GM12878 (cell line): ENCODE data around the gene KCNA2. TPM values are rescaled to one million over a fixed set of nuclear protein-coding genes. Genes with fewer than 3 reads are reported as not detected.

Experiments
- ATAC-seq: fragments of 200-7000 bp; cut with Tn5 transposase; 3 replicates; pipeline ENCODE4 v1.9.1; 2020; ENCODE audit warnings: mild to moderate bottlenecking, moderate library complexity
- BruUV-seq: library from RNA; stranded (reverse); fragments of 400-500 nt; replicated peaks from 2 replicates; lab custom pipeline; 2021; lab: Mats Ljungman, UMichigan
- CTCF ChIA-PET: fragments of 300-600 bp; sonication (Branson Sonifier 250); formaldehyde crosslinking; extraction: SDS; loops from one replicate; lab custom pipeline; 2021; ENCODE audit warnings: inconsistent platforms; lab: Yijun Ruan, JAX
- POLR2A ChIA-PET: fragments of 350-600 bp; formaldehyde crosslinking; extraction: SDS; loops from one replicate; lab custom pipeline; 2021; ENCODE audit warnings: inconsistent platforms; lab: Charles Lee
- RAD21 ChIA-PET: fragments of 300-600 bp; sonication (Branson Sonifier 250); formaldehyde crosslinking; loops from one replicate; lab custom pipeline; 2023; ENCODE audit warnings: antibody characterized with exemption; ENCODE audit not compliant: unreplicated experiment; lab: Charles Lee
- SMC1A ChIA-PET: fragments of 300-600 bp; sonication (Branson Sonifier 250); formaldehyde crosslinking; loops from one replicate; lab custom pipeline; 2023; ENCODE audit not compliant: unreplicated experiment, uncharacterized antibody; lab: Charles Lee
- DNase-seq: peaks from one replicate; pipeline ENCODE4 v3.0.0-alpha.2; 2011; ENCODE audit warnings: low read depth, low spot score
- FAIRE-seq: peaks from 3 replicates; lab custom pipeline; 2011; peaks lifted over from hg19 to GRCh38; lab: Jason Lieb, UNC
- H2AFZ ChIP-seq: 2 replicates; pipeline ENCODE4 v1.6.0; 2011; ENCODE audit warnings: low read depth, low read length, control low read depth; ENCODE audit not compliant: control insufficient read depth
- H3K27ac ChIP-seq: 2 replicates; pipeline ENCODE4 v1.5.1; 2011; ENCODE audit warnings: control low read depth; ENCODE audit not compliant: control insufficient read depth, insufficient read depth
- H3K27me3 ChIP-seq, 2 experiments: replicated peaks in 1 of 2; 2 replicates each; pipeline versions ENCODE4 v1.6.0 to v1.6.1; 2011; ENCODE audit warnings: low read length in 1 of 2; ENCODE audit not compliant: control insufficient read depth in 2 of 2, insufficient read depth in 2 of 2
- H3K36me3 ChIP-seq, 2 experiments: 2 replicates each; pipeline ENCODE4 v1.5.1; 2011; ENCODE audit warnings: low read length in 1 of 2; ENCODE audit not compliant: control insufficient read depth in 2 of 2, insufficient read depth in 2 of 2
- H3K4me1 ChIP-seq: 2 replicates; pipeline ENCODE4 v1.6.1; 2011; ENCODE audit warnings: mild to moderate bottlenecking, low read length, moderate library complexity, mixed read lengths; ENCODE audit not compliant: control insufficient read depth, insufficient read depth
- H3K4me2 ChIP-seq: 2 replicates; pipeline ENCODE4 v1.6.0; 2011; ENCODE audit warnings: control low read depth; ENCODE audit not compliant: control insufficient read depth, insufficient read depth
- H3K4me3 ChIP-seq: fragments of 200-600 bp; sonication (generic); 2 replicates; pipeline ENCODE4 v1.5.1; 2016
- H3K79me2 ChIP-seq: 2 replicates; pipeline ENCODE4 v1.6.0; 2011; ENCODE audit warnings: low read length; ENCODE audit not compliant: control insufficient read depth, insufficient read depth
- H3K9ac ChIP-seq: 2 replicates; pipeline ENCODE4 v1.8.0; 2011; ENCODE audit warnings: low read length, control low read depth, mixed read lengths; ENCODE audit not compliant: control insufficient read depth, insufficient read depth
- H3K9me3 ChIP-seq: replicated peaks from 3 replicates; pipeline ENCODE4 v1.5.1; 2011; ENCODE audit warnings: mild to moderate bottlenecking, low read length; ENCODE audit not compliant: control insufficient read depth, insufficient read depth
- H4K20me1 ChIP-seq: 2 replicates; pipeline ENCODE4 v1.6.0; 2011; ENCODE audit not compliant: control insufficient read depth, insufficient read depth
- GABPA ChIP-seq: IDR thresholded peaks from 2 replicates; pipeline ENCODE4 v1.6.1; 2014; ENCODE audit warnings: antibody characterized with exemption, low read depth, mild to moderate bottlenecking, inconsistent platforms
- IRF4 ChIP-seq: IDR thresholded peaks from 2 replicates; pipeline ENCODE4 v1.6.1; 2011; ENCODE audit warnings: low read depth, low read length
- JUND ChIP-seq: IDR thresholded peaks from 2 replicates; pipeline ENCODE4 v1.6.1; 2012; ENCODE audit warnings: low read depth, mild to moderate bottlenecking, low read length, improper control_type of control experiment, moderate library complexity
- KAT2A ChIP-seq: conservative IDR thresholded peaks from 2 replicates; pipeline ENCODE4 v1.6.1; 2011; ENCODE audit warnings: low read depth, low read length; ENCODE audit not compliant: control insufficient read depth
- KDM1A ChIP-seq: fragments of 200-600 bp; sonication (generic); IDR thresholded peaks from 2 replicates; pipeline ENCODE4 v1.6.1; 2016; ENCODE audit warnings: borderline replicate concordance
- MEF2A ChIP-seq: IDR thresholded peaks from 2 replicates; pipeline ENCODE4 v1.6.1; 2011; ENCODE audit warnings: low read depth, mild to moderate bottlenecking, low read length, moderate library complexity; ENCODE audit not compliant: insufficient read depth
- NFYB ChIP-seq: IDR thresholded peaks from 2 replicates; pipeline ENCODE4 v1.6.1; 2011; ENCODE audit warnings: low read depth, mild to moderate bottlenecking, low read length, improper control_type of control experiment, moderate library complexity; ENCODE audit not compliant: insufficient read depth
- NRF1 ChIP-seq: conservative IDR thresholded peaks from 2 replicates; pipeline ENCODE4 v1.6.1; 2011; ENCODE audit warnings: mild to moderate bottlenecking, low read depth, low read length, improper control_type of control experiment
- PAX8 ChIP-seq: fragments of 450-650 bp; IDR thresholded peaks from 2 replicates; pipeline ENCODE4 v1.6.1; 2017; ENCODE audit warnings: mild to moderate bottlenecking, moderate library complexity
- SUZ12 ChIP-seq: fragments of 200-600 bp; sonication (generic); IDR thresholded peaks from one replicate; pipeline ENCODE4 v1.6.1; 2018; ENCODE audit warnings: antibody characterized with exemption, mild to moderate bottlenecking; ENCODE audit not compliant: unreplicated experiment
- TARDBP ChIP-seq: IDR thresholded peaks from 2 replicates; pipeline ENCODE4 v1.6.1; 2016; ENCODE audit warnings: borderline replicate concordance
- TCF7 ChIP-seq: IDR thresholded peaks from 2 replicates; pipeline ENCODE4 v1.6.1; 2014; ENCODE audit warnings: antibody characterized with exemption, borderline replicate concordance
- YY1 ChIP-seq: IDR thresholded peaks from 2 replicates; pipeline ENCODE4 v1.6.1; 2011; ENCODE audit warnings: low read depth, mild to moderate bottlenecking, low read length
- ZNF622 ChIP-seq: fragments of 450-650 bp; IDR thresholded peaks from 2 replicates; pipeline ENCODE4 v1.6.1; 2017; ENCODE audit warnings: mild to moderate bottlenecking, inconsistent platforms
- WGBS: methylation state at CpG from one replicate; pipeline ENCODE4 v1.1.6; 2016; ENCODE audit warnings: low lambda C conversion rate; ENCODE audit not compliant: insufficient replicate concordance, insufficient coverage; ENCODE audit errors: missing lambda C conversion rate; 5-methylcytosine and 5-hydroxymethylcytosine counted together
- in situ Hi-C: fragments of 300-500 bp; cut with MboI; formaldehyde crosslinking; loops from 9 replicates; pipeline ENCODE4 v1.14.3; 2018; ENCODE audit warnings: mixed read lengths
- intact Hi-C: fragments of 100-400 bp; cut with micrococcal nuclease; formaldehyde crosslinking; loops from one replicate; pipeline ENCODE4 v1.14.2; 2022; ENCODE audit not compliant: unreplicated experiment
- polyA plus RNA-seq, 11 experiments: library from polyadenylated mRNA; depleted of rRNA in 4 of 11; unstranded in 6 of 11; stranded (reverse) in 5 of 11; fragments of >200 nt; fragmentation: Nextera tagmentation in 4 of 11; fragmentation: Illumina TruSeq in 1 of 11; extraction: Ambion mirVana in 4 of 11; extraction: Trizol in 1 of 11; gene quantifications; 1 replicate in 1 of 11; 2 replicates in 10 of 11; pipeline versions ENCODE4 v1.2.1 to v1.2.3, GENCODE V29; 2011 to 2016; ENCODE audit warnings: inconsistent platforms in 2 of 11, missing spikeins in 2 of 11, low read depth in 1 of 11
- total RNA-seq, 4 experiments: library from RNA; depleted of rRNA in 3 of 4; stranded (reverse); fragments of >200 nt in 3 of 4; fragmentation: Illumina TruSeq in 1 of 4; extraction: Trizol in 1 of 4; gene quantifications; 2 replicates each; pipeline versions ENCODE4 v1.2.1 to v1.2.3, GENCODE V29; 2013 to 2021
- TF ChIP-seq, protein P1 (sequence below): IDR thresholded peaks from 2 replicates; pipeline ENCODE4 v1.6.1; 2012; ENCODE audit warnings: low read depth, low read length, improper control_type of control experiment
- TF ChIP-seq, protein P2 (sequence below): fragments of 450-650 bp; IDR thresholded peaks from 2 replicates; pipeline ENCODE4 v1.6.1; 2016; ENCODE audit warnings: mild to moderate bottlenecking
- TF ChIP-seq, protein P3 (sequence below): fragments of 450-650 bp; IDR thresholded peaks from 2 replicates; pipeline ENCODE4 v1.6.1; 2016; ENCODE audit warnings: mild to moderate bottlenecking
- TF ChIP-seq, protein P4 (sequence below): fragments of 150-350 bp; IDR thresholded peaks from 2 replicates; pipeline ENCODE4 v1.6.1; 2016; ENCODE audit warnings: low read depth, low read length

KCNA2 gene
- total and polyA plus RNA-seq, 10 of the 15 experiments (the other 5 are each of a cell fraction or from before 2014, with no cell fraction given), result 0.02 to 0.56 (median 0.10) TPM; not detected in 2

DNA sequence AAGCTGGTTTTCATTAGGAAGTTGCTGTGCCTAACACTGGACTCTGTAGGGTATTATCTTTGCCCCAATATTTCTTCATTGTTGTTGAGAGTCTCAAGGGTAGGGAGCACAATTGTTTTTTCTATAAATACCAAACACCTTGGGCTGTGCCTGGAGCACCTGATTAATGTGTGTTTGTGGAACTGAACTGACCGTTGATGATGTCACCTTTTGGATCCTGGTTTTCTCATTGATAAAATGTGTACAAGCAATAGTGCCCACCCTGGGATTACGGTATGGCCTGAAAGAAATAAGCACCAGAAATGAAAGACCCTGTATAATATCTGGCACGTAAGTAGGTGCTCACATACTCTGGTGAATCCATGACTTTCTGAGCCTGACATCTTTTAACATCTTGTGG, 39.3 kb downstream of the KCNA2 start:
- Histone ChIP-seq H3K27ac (no peak overlapping the region), H3K27me3 (peaks cover 1 to 2% of the 10 kb centered on the region in 2 experiments; a peak in 3 of 4 replicates), H3K79me2 (no peaks in the 10 kb centered on the region), H3K9me3 (no peaks in the 10 kb centered on the region), H3K36me3 (no peaks in the 10 kb centered on the region), H4K20me1 (no peaks in the 10 kb centered on the region), H3K4me2 (no peak overlapping the region), H3K4me1 (no peaks in the 10 kb centered on the region), H2AFZ (no peak overlapping the region), H3K9ac (no peak overlapping the region), H3K4me3 (no peak overlapping the region)
- TF ChIP-seq, protein P1, sequence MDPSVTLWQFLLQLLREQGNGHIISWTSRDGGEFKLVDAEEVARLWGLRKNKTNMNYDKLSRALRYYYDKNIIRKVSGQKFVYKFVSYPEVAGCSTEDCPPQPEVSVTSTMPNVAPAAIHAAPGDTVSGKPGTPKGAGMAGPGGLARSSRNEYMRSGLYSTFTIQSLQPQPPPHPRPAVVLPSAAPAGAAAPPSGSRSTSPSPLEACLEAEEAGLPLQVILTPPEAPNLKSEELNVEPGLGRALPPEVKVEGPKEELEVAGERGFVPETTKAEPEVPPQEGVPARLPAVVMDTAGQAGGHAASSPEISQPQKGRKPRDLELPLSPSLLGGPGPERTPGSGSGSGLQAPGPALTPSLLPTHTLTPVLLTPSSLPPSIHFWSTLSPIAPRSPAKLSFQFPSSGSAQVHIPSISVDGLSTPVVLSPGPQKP, result no peak
- TF ChIP-seq NRF1 (no peak), MEF2A (no peak), PAX8 (no peak), KAT2A (no peak), SUZ12 (no peak), NFYB (no peak), TARDBP (no peak), KDM1A (no peak), IRF4 (no peak), TCF7 (no peak), GABPA (no peak), YY1 (no peak), ZNF622 (no peak), JUND (no peak)
- TF ChIP-seq, protein P2, sequence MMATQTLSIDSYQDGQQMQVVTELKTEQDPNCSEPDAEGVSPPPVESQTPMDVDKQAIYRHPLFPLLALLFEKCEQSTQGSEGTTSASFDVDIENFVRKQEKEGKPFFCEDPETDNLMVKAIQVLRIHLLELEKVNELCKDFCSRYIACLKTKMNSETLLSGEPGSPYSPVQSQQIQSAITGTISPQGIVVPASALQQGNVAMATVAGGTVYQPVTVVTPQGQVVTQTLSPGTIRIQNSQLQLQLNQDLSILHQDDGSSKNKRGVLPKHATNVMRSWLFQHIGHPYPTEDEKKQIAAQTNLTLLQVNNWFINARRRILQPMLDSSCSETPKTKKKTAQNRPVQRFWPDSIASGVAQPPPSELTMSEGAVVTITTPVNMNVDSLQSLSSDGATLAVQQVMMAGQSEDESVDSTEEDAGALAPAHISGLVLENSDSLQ, result no peak
- TF ChIP-seq, protein P3, sequence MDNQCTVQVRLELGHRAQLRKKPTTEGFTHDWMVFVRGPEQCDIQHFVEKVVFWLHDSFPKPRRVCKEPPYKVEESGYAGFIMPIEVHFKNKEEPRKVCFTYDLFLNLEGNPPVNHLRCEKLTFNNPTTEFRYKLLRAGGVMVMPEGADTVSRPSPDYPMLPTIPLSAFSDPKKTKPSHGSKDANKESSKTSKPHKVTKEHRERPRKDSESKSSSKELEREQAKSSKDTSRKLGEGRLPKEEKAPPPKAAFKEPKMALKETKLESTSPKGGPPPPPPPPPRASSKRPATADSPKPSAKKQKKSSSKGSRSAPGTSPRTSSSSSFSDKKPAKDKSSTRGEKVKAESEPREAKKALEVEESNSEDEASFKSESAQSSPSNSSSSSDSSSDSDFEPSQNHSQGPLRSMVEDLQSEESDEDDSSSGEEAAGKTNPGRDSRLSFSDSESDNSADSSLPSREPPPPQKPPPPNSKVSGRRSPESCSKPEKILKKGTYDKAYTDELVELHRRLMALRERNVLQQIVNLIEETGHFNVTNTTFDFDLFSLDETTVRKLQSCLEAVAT, result no peak
- TF ChIP-seq, protein P4, sequence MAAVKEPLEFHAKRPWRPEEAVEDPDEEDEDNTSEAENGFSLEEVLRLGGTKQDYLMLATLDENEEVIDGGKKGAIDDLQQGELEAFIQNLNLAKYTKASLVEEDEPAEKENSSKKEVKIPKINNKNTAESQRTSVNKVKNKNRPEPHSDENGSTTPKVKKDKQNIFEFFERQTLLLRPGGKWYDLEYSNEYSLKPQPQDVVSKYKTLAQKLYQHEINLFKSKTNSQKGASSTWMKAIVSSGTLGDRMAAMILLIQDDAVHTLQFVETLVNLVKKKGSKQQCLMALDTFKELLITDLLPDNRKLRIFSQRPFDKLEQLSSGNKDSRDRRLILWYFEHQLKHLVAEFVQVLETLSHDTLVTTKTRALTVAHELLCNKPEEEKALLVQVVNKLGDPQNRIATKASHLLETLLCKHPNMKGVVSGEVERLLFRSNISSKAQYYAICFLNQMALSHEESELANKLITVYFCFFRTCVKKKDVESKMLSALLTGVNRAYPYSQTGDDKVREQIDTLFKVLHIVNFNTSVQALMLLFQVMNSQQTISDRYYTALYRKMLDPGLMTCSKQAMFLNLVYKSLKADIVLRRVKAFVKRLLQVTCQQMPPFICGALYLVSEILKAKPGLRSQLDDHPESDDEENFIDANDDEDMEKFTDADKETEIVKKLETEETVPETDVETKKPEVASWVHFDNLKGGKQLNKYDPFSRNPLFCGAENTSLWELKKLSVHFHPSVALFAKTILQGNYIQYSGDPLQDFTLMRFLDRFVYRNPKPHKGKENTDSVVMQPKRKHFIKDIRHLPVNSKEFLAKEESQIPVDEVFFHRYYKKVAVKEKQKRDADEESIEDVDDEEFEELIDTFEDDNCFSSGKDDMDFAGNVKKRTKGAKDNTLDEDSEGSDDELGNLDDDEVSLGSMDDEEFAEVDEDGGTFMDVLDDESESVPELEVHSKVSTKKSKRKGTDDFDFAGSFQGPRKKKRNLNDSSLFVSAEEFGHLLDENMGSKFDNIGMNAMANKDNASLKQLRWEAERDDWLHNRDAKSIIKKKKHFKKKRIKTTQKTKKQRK, result no peak
- BruUV-seq, result no TSS peak
- DNase-seq (no peak), ATAC-seq (no peak), FAIRE-seq (no peak)
- intact Hi-C loops, result no loop called here
- WGBS, result 7% methylated on average over 3 of the region's 3 CpGs
- SMC1A ChIA-PET, result no interaction called here
- CTCF ChIA-PET, result no interaction called here
- POLR2A ChIA-PET, result no interaction called here
- in situ Hi-C loops, result no loop called here
- RAD21 ChIA-PET, result no interaction called here
